Measurements from ENCODE around the gene SLC22A3. TPM values are rescaled to one million over a fixed set of nuclear protein-coding genes. Genes with fewer than 3 reads are reported as not detected.

Gene SLC22A3
- total RNA-seq, 6 experiments from 2014 or later, result 16.3 to 49.3 (median 32.0) TPM

DNA sequence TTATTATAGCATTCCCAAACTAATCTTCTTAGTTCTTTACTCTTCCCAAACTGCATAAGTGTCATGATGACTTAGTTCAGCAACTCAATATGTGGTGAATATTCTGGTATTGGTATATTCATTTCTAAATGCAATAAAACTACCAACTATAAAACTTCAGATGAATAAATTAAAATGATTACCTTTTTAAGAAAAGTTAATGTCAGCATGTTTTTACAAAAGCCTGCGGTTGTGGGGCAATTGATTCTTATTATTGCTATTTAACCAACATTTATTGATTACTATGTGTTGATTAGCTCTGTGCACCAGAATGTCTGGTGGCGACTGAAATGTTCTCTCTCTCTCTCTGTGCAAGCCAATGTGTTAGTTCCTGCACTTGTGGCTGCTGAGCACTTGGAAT lies 5.0 kb upstream of the SLC22A3 start:
- Histone ChIP-seq H3K9me3 (no peaks in the 10 kb centered on the region), H3K27me3 (no peaks in the 10 kb centered on the region), H3K4me1 (no peaks in the 10 kb centered on the region), H3K4me3 (no peak overlapping the region), H3K27ac (no peak overlapping the region), H3K36me3 (no peaks in the 10 kb centered on the region)
- ATAC-seq (no peak), DNase-seq (no peak)
- TF ChIP-seq, protein P1, sequence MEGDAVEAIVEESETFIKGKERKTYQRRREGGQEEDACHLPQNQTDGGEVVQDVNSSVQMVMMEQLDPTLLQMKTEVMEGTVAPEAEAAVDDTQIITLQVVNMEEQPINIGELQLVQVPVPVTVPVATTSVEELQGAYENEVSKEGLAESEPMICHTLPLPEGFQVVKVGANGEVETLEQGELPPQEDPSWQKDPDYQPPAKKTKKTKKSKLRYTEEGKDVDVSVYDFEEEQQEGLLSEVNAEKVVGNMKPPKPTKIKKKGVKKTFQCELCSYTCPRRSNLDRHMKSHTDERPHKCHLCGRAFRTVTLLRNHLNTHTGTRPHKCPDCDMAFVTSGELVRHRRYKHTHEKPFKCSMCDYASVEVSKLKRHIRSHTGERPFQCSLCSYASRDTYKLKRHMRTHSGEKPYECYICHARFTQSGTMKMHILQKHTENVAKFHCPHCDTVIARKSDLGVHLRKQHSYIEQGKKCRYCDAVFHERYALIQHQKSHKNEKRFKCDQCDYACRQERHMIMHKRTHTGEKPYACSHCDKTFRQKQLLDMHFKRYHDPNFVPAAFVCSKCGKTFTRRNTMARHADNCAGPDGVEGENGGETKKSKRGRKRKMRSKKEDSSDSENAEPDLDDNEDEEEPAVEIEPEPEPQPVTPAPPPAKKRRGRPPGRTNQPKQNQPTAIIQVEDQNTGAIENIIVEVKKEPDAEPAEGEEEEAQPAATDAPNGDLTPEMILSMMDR (IDR thresholded peaks at IDR 0.05), result no peak
- TF ChIP-seq POLR2A (IDR thresholded peaks at IDR 0.05), result no peak
- intact Hi-C loops (cut with DNase I), result no loop called here
- WGBS (ENCODE audit: insufficient coverage, low coverage, low lambda C conversion rate, missing lambda C conversion rate), result 60% methylated on average over 2 of the region's 2 CpGs

DNA sequence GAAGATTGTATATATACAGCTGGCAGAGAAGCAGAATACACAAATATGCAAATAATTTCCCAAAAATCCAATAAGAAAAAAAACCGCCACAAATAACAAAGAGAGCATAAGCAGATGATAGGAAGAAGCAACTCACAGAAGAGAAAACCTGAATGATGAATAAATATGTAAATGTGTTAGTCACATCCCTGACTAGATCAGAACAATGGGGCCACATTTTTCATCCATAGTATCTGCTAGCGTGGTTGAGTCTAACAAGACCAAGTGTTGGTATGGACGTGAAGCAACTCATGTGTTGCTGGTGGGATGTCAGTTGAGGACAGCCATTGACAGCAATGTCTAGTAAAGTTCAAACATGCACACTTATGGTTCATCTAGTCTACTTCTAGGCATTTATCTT lies 3.9 kb upstream of the SLC22A3 start:
- 97% methylated on average over 3 of the region's 3 CpGs for WGBS (ENCODE audit: insufficient coverage, low coverage, low lambda C conversion rate, missing lambda C conversion rate)
- H3K27ac ChIP-seq, result no peak overlapping the region
- no peak overlapping the region for H3K4me3 ChIP-seq
- DNase-seq (no peak), ATAC-seq (no peak)
- no peaks in the 10 kb centered on the region for H3K9me3 ChIP-seq
- no peaks in the 10 kb centered on the region for H3K4me1 ChIP-seq
- no peaks in the 10 kb centered on the region for H3K27me3 ChIP-seq
- TF ChIP-seq POLR2A (IDR thresholded peaks at IDR 0.05), result no peak
- TF ChIP-seq, protein P1 (IDR thresholded peaks at IDR 0.05), result no peak
- no peaks in the 10 kb centered on the region for H3K36me3 ChIP-seq
- intact Hi-C loops (cut with DNase I), result no loop called here

DNA sequence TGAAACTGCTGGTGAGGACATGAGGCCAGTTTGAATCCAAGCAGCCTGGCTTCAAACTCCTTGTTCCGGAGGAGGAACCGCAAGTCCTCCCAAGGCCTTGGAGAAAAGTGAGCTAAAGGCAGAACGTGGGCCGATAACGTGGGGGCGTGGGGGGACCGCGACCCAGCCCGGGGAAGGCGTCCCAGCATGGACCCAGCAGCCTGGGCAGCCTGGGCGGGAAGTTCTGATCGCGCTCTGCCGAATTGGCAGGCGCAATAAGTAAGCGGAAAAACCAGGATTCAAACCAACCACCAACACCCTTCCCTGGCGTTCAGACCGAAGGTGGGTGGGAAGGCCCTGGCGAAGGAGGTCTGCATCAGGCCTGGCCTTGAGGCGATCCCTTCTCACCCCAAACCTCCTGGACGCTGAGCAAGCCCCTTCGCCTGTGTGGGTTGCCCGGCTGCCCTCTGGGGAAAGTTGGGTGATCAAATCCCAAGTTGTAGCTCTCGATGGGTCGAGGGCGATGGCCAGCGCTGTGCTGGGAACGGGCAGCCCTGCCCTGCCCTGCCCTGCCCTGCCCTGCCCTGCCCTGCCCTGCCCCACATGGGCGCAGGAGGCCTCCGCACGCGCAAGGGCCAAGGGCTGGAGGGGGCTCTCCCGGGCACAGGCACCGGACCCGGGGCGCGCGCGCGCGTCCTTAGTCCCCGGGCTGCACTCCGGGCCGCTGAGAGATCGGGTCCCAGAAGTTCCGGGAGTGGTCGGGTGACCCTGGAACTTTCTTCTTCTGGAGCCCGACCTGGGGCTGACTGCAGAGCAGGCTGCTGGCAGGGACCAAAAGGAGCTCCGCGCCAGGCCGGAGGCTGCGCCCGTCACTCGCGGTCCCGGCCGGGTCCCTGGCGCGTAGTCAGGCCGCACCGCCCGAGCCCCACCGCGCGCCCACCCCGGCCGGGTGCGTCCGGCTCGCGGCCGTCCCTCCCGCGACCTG lies 637 bp upstream of the SLC22A3 start:
- Histone ChIP-seq H3K27me3 (no peaks in the 10 kb centered on the region), H3K27ac (peak overlapping the region in 2 of 3 donors; percentile 96 to 98), H3K9me3 (no peaks in the 10 kb centered on the region), H3K4me1 (peaks cover 0 to 12% (median 5%) of the 10 kb centered on the region in 4 donors), H3K4me3 (peak overlapping the region; percentile 58 to 80 (median 78)), H3K36me3 (no peaks in the 10 kb centered on the region)
- no peak for TF ChIP-seq POLR2A (IDR thresholded peaks at IDR 0.05)
- TF ChIP-seq, protein P1 (IDR thresholded peaks at IDR 0.05), result no peak
- peak in 2 of 3 donors; percentile 38 to 62 for DNase-seq
- intact Hi-C loops (cut with DNase I), result no loop called here
- ATAC-seq, result peak; percentile 42 to 70 (median 54)
- WGBS (ENCODE audit: insufficient coverage, low coverage, low lambda C conversion rate, missing lambda C conversion rate), result 34% methylated on average over 7 of the region's 74 CpGs

DNA sequence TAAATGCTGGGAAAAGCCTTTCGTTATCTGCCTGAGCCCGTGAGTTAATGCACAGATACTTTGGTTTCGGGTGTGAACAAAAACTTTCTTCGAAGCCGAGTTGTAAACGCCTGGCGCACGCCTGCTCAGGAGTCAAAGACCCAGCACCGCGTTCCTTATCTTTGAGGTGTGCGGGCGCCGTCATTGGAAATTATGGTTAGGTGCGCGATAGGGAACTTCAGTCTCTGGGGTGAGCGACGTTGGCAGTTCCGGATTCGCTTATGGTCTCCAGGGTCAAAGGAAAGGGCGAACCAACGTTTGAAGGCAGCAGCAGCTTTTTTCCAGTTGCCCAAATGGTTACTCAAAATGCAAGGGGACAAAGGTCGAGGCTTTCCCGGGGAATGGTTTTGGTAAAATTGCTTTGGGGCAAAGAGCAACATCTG lies 853 bp downstream of the SLC22A3 start:
- no peaks in the 10 kb centered on the region for H3K9me3 ChIP-seq
- no peaks in the 10 kb centered on the region for H3K27me3 ChIP-seq
- H3K36me3 ChIP-seq, result no peaks in the 10 kb centered on the region
- peaks cover 0 to 25% (median 7%) of the 10 kb centered on the region in 4 donors for H3K4me1 ChIP-seq
- intact Hi-C loops (cut with DNase I), result no loop called here
- ATAC-seq (peak; percentile 63 to 78 (median 65)), DNase-seq (peak; percentile 64 to 84 (median 81))
- 4% methylated on average over 23 of the region's 23 CpGs for WGBS (ENCODE audit: insufficient coverage, low coverage, low lambda C conversion rate, missing lambda C conversion rate)
- H3K27ac ChIP-seq, result peak overlapping the region; percentile 87 to 98 (median 96)
- peak; percentile 69 for TF ChIP-seq POLR2A (IDR thresholded peaks at IDR 0.05)
- TF ChIP-seq, protein P1 (IDR thresholded peaks at IDR 0.05), result no peak
- H3K4me3 ChIP-seq, result peak overlapping the region; percentile 58 to 80 (median 78)
